ENCODE data around the gene NLRC5.
A peak's percentile ranks its signal among the peaks of the same experiment; 100 is the strongest.

Gene NLRC5, protein sequence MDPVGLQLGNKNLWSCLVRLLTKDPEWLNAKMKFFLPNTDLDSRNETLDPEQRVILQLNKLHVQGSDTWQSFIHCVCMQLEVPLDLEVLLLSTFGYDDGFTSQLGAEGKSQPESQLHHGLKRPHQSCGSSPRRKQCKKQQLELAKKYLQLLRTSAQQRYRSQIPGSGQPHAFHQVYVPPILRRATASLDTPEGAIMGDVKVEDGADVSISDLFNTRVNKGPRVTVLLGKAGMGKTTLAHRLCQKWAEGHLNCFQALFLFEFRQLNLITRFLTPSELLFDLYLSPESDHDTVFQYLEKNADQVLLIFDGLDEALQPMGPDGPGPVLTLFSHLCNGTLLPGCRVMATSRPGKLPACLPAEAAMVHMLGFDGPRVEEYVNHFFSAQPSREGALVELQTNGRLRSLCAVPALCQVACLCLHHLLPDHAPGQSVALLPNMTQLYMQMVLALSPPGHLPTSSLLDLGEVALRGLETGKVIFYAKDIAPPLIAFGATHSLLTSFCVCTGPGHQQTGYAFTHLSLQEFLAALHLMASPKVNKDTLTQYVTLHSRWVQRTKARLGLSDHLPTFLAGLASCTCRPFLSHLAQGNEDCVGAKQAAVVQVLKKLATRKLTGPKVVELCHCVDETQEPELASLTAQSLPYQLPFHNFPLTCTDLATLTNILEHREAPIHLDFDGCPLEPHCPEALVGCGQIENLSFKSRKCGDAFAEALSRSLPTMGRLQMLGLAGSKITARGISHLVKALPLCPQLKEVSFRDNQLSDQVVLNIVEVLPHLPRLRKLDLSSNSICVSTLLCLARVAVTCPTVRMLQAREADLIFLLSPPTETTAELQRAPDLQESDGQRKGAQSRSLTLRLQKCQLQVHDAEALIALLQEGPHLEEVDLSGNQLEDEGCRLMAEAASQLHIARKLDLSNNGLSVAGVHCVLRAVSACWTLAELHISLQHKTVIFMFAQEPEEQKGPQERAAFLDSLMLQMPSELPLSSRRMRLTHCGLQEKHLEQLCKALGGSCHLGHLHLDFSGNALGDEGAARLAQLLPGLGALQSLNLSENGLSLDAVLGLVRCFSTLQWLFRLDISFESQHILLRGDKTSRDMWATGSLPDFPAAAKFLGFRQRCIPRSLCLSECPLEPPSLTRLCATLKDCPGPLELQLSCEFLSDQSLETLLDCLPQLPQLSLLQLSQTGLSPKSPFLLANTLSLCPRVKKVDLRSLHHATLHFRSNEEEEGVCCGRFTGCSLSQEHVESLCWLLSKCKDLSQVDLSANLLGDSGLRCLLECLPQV (N-terminal part only)

DNA sequence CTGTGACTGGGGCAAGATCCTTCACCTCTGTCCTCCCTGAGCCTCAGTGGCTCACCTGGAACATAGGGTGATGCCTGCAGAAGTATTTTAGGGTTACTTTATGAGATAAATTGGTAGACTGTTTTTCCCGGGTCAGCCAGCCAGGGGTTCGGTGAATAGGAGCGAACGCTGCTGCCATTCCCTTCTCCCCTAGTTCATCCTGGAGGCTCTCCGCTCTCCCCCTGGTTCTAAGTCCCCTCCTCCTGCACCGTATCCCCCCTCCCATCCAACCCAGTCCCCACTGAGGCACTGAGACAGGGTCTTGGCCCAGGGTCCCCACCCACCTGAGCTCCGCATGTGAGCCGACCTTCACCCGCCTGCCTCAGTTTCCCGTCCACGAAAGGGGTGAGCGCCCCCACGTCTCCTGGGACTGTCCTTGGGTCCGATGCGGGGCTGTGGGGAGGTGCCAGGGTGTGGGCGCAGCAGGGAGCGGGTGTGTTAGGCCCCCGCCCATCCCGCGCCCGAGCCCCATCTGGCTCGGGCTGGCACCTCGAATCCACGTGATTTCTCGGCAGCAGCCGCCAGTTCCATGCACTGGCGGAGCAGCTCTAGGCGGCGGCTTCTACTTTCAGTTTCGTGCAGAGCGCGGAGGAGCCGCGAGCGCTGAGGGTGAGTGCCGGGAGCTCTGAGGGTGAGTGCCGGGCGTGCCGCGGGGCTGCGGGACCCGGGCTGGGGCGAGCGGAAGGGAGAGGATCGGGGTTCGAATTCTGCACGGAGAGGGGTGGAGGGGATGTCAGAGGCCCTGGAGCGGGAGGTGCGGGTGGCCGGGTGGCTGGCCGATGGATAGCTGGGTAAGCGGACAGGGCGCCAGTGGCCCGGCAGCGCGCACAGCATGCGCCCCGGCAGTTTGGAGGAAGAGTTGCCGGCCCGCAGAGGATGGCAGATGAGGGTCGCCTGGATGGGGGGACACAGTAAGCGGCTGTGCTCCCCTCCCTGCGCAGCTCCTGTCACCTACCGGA, at the start of gene NLRC5:
NLRC5 (plus strand) TSS at position 610 of the 998 bp plus-strand sequence. CDS start 31,156 bp downstream, outside the sequence.
- peak in 52 of 56 donors; percentile 18 to 83 (median 62) for DNase-seq

DNA sequence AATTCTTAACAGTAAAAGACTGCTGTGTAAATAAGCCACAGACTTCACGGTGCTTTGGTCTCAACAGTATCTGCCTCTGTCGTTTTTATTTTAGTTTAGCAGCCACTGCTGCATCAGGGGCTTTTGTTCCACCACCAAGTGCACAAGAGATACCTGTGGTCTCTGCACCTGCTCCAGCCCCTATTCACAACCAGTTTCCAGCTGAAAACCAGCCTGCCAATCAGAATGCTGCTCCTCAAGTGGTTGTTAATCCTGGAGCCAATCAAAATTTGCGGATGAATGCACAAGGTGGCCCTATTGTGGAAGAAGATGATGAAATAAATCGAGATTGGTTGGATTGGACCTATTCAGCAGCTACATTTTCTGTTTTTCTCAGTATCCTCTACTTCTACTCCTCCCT, 49.6 kb upstream of the NLRC5 start:
- DNase-seq, result no peak

DNA sequence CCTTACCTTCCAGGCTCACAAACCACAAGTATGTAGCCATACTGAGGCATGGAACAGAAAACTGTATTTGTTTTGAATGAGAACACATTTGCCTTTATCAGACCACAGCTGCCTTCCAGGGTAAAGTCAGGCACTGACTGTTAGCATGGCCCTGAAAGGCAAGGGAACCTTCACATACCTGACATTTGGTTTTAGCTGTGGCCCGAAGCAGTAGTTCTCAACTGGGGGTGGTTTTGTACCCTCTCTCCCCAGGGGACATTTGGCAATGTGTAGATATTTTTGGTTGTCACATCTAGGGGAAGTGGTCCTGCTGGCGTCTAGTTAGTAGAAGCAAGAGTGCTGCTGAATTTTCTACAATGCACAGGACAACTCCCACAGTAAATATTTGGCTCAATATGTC, 48.3 kb upstream of the NLRC5 start:
- DNase-seq, result no peak

DNA sequence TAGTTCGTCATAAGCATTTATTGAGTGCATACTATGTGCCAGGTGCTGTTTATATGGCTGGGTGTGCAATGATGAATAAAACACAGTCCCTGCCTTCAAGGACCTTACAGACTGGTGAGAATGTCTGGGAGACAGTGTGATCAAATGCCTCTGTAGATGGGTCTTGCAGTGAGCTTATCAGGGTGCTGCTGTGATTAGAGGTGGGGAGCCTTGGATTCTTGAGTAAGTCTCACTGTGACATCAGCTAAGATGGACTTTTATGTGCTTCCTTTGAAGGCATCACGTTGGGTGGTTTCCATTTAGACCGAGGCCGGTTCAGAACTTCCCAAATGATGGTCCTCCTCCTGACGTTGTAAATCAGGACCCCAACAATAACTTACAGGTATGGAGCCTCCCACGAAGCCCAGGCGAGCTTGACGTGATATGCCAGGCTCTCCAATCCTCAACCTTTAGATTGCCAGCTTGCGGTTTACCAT, 47.5 kb upstream of the NLRC5 start:
- DNase-seq, result no peak

DNA sequence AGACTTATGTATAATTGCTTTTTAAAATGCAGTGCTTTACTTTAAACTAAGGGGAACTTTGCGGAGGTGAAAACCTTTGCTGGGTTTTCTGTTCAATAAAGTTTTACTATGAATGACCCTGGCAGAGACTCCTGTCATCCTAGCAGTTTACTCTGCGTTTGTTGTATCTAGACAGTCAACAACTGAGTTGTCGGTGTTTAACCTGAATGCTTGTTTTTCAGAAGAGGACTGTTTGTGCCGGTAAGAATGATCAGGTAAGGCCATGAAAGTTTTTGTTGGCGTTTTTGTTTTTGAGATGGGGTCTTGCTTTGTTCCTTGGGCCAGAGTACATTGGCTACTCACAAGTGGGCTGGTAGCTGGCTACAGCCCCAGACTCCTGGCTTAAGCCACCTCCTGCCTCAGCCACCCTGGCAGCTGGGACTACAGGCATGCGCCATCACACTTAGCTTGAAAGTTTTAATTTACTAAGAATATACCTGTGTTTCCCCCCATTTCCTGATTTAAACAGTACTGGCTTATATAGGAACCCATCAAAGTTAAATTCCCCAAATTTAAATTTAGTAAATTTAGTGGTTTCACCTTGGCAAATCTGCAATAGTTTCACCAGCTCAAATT, 45.5 kb upstream of the NLRC5 start:
- DNase-seq, result no peak

DNA sequence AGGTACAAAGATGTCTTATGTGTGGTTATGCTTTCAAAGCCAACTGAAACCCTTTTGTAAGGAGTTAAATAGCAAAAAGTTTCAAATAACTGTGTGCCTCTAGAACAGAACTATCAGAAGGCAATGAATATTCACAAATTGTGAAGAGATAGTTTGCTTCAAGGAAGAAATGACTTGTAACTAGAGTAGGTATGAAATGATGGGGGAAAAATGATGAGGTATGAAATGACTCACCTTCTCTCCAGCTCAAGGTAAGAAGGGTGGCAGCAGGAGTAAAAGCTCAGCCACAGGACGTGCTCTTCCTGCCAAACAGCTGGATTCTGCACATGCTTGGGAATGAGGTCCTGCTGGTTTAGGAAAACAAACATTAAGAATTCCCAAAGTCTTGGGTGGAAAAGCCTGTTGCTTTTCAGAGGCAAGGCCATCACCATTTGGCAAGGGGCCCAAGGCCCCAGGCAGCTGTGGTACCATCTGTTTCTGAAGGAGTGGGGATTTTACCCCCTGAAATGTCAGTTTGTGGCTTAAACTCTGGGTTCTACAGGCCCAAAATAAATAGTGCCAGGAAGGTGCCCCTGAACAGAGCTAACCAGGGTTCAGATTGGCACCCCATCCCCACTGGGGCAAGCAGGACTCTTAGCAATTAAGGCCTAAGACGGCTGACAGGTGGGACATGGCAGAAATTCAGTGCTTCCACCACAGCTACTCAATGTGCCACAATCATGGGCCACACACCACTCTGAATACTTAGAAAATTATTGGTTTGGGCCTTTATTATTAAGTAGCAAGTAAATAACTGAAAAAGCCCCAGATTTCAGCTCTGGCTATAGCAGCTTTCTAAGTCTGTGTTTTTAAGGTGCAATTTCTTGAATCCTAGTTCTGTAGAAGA, 44.2 kb upstream of the NLRC5 start:
- DNase-seq, result no peak

DNA sequence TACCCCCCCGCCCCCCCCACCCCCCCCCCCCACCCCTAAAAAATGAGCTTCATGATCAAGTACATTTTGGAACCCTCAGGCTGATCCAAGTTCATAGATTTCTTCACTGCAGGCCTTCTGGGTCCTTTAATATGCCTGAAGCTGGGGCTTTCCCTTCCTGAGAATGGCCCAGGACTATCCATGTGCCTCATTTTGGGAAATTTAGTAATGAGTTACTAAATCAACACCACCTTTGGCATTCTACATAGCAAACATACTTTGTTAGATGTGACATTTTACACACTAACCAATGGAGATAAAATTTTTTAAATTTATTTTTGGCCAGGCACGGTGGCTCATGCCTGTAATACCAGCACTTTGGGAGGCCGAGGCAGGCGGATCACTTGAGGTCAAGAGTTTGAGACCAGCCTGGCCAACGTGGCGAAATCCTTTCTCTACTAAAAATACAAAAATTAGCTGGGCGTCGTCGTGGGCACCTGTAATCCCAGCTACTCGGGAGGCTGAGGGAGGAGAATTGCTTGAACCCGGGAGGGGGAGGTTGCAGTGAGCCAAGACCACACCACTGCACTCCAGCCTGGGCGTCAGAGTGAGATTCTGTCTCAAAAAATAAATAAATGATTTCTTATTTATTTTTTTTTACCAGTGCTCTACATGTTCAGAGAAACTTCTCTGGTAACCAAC, 43.4 kb upstream of the NLRC5 start:
- no peak for DNase-seq

DNA sequence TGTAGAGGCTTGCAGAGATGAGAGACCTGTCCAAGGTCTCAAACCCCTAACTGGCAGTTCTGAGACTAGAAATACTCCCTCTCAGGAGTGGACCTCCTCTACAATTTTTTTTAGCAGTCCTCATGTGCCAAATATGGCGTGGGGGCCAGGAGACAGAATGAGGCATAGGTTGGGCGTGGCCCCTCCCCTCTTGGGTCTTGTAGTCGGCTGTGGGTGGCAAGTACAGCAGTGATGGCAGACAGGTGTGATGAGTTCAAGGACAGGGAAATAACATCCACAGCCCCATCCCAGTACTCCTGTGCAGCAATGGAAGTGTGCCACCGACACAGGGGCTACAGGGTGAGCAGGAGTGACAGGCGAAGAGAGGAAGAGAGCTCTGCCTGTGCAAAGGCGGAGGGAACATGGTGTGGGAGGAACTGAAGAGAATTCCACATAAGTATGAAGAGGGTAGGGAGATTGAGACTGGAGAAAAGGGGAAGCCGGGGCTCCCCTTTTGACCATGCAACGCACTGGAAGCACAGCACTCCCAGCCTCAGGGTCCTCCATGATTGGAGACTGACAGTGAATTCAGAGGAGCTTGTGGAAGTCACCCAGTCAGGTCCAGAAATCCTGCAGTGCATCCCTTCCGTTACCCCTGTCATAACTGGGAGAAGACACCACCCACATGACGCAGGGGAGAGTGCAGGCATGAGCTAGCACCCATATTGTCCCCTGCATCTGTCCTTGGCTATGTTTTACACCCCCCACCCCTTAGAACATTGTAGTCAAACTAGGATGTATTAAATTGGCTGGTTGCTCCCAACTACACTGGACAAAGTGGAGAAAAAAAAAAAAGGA, 42.4 kb upstream of the NLRC5 start:
- no peak for DNase-seq

DNA sequence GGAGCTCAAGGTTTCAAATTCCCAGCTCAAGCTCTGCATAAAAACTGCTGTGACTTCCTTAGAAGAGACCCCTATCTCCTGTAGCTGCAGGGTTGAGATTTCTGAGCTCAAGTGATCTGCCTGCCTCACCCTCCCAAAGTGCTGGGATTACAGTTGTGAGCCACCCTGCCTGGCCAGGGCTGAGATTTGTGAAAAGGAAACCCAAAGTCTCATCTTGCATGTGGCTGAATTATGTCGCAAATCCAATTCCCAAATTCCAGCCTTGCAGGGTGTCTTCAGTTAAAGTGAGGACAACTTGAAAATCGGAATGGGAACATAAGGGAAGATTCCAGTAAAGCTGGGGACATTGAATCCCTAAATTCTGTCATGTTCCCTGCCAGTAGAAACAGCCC, 41.8 kb upstream of the NLRC5 start:
- no peak for DNase-seq

DNA sequence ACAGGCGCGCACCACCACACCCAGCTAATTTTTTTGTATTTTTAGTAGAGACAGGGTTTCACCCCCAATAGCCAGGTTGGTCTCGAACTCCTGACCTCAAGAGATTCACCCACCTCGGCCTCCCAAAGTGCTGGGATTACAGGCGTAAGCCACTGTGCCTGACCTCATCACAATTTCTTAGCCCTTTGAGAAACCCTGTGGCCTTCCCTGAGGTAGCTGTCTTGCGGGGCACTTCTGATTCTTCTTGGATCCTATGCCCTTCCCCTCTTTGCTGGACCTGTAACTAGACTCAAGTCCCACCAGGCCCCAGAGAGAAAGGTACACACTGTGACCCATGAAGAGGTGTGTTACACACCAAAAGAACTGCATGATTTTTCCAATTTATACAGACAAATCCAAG, 41.1 kb upstream of the NLRC5 start:
- DNase-seq, result no peak

DNA sequence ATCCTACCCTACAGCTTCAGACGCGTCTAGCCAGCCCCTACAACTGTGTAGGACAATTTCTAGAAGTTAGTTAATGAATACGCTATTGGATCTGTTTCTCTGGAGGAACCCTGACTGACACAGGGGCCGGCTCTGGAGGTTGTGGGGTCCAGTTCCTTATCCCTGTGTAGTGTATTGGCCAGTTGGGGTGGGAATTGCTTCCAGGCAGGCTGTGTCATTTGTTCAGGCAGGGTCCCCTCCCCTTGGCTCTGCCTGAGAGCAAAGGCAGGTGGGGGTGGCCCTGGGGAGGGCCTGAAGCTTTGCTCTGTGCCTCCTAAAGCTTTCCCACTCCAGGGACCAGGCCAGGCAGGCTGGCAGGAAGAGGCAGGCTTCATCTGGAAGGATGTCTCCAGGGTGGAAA, 39.3 kb upstream of the NLRC5 start:
- no peak for DNase-seq

DNA sequence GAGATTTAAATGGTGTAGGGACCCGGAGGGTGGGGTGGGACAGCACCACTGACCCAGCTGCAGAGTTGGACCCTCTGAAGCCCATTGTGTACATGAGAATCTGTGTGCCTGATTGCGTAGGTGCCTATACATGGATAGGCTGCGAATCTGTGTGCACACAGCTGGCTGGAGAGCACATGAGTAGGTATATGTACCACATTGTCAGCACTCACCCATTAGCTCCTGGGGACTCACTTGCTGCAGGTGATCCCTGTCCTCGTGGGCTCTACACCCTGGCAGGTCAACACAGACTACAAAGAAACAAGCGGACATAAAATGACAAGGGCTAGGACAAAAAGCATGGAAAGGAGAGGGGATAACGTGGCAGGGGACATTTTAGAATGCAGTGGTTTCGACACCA, 38.9 kb upstream of the NLRC5 start:
- DNase-seq, result no peak

DNA sequence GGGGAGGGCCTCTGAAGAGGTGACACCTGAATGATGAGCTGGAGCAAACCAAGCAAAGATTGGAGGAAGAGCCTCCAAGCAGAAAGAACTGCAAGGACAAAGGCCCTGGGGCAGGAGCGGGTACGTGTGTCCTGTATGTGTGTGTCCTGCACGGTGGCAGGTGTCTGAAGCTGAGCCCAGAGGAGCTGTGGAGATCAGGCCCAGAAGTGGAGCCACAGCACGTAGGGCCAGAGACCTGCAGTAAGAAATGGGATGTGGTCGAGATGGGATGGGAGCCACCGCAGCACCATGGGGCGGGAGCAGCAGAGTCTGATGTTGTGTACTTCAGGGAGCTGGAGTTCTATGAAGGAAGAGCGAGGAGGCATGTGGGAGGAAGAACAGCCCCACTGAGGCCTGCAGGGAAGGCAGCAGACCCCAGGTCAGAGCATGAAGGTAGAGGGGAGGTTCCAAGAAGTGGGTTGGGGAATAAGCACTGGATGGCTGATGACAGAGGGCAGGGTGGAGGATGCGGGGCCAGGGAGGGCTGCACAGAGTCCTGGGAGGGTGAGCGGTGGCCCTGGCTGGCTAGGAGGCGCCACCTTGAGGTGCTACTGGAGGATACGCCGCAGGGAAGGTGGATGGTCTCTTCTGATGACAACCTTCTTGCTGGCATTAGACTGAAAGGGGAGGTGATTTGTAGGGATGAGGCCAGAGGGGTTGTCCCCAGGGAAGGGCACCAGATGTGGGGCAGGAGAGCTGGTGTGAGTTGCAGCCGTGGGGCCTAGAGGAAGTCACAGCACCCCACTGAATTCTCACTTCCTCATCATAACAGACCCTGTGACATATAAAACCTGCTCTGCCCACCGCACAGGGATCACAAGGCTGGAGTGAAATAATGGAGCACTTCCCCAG, 38.2 kb upstream of the NLRC5 start:
- DNase-seq, result peak in 9 of 56 donors; percentile 7 to 50 (median 21)

DNA sequence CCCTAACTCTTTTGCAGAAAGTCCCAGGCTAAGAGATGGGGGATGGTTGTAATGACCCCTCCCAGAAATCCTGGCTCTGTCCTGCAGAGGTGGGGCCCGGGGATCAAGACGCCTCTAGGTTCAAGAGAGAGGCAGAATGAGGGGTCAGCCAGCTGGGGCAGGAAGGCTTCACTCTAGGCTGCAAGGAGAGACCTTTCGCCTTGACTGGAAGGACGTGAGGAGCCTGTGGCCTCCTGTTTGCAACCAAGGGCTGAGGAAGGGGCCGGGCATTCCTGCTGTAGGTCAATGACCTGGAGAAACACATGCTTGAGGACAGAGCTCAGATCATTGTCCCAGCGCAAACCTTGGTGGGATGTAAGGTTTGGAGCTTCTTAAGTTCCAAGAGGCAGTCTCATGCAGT, 36.4 kb upstream of the NLRC5 start:
- no peak for DNase-seq

DNA sequence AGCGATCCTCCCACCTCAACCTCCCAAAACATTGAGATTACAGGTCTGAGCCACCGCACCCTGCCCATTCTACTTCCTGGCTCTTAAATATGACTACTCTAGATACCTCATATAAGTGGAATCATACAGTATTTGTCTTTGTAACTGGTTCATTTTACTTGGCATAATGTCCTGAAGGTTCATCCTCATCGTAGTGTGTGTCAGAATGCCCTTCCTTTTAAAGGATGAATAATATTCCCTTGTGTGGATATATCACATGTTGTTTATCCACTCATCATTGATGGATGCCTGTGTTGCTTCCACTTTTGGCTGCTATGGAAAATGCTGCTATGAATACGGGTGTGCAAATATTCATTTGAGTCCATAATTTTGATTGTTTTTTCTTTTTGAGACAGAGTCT, 33.3 kb upstream of the NLRC5 start:
- DNase-seq, result no peak

DNA sequence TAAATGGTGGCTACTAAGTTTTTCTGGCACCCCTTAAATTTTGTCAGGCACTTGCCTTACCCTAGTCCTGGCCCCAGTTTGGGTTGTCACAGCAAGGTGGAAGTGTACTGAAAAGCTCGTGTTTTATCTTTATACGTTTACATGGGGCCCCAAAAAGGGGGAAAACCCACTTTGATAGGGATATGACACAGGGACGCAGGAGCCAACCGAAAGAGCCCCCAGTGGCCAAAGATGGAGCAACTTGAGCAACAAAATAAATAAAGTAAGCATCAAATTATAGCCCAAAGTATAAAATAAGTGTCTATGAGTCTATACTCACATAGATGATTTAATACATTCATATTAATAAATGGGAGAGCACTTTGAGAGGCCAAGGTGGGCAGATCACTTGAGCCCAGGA, 32.6 kb upstream of the NLRC5 start:
- no peak for DNase-seq
